Fibroblast of lung (primary cell): ENCODE data around the gene TOR1B. TPM values are rescaled to one million over a fixed set of nuclear protein-coding genes. Genes with fewer than 3 reads are reported as not detected.
A peak's percentile ranks its signal among the peaks of the same experiment; 100 is the strongest.

Experiments used
- DNase-seq, 2 donors: peaks; one replicate each; pipeline versions ENCODE4 v3.0.0 to v3.0.0-alpha.2; 2010; ENCODE audit warnings: low read depth in 2 of 2
- H2AFZ ChIP-seq: 2 replicates; pipeline ENCODE4 v1.5.1; 2012; ENCODE audit warnings: low read length, control low read depth, inconsistent platforms
- H3K27ac ChIP-seq: 2 replicates; pipeline ENCODE4 v1.5.1; 2011; ENCODE audit warnings: low read length, control low read depth; ENCODE audit not compliant: insufficient read depth
- H3K27me3 ChIP-seq: 2 replicates; pipeline ENCODE4 v1.5.1; 2011; ENCODE audit warnings: mild to moderate bottlenecking, low read length; ENCODE audit not compliant: control insufficient read depth, insufficient read depth
- H3K36me3 ChIP-seq: 2 replicates; pipeline ENCODE4 v1.5.1; 2011; ENCODE audit warnings: low read length; ENCODE audit not compliant: control insufficient read depth, insufficient read depth
- H3K4me1 ChIP-seq: 2 replicates; pipeline ENCODE4 v1.5.1; 2011; ENCODE audit warnings: low read length; ENCODE audit not compliant: control insufficient read depth, insufficient read depth; ENCODE audit errors: extremely low read depth
- H3K4me2 ChIP-seq: 2 replicates; pipeline ENCODE4 v1.5.1; 2011; ENCODE audit warnings: low read length, control low read depth; ENCODE audit not compliant: insufficient read depth; ENCODE audit errors: extremely low read depth
- H3K4me3 ChIP-seq, 4 experiments: fragments of 200-600 bp in 1 of 4; sonication (generic) in 1 of 4; replicated peaks in 1 of 4; 2 replicates each; pipeline ENCODE4 v1.5.1; 2011 to 2016; ENCODE audit warnings: low read length in 4 of 4, low read depth in 3 of 4, mild to moderate bottlenecking in 3 of 4, control low read depth in 2 of 4, inconsistent platforms in 1 of 4, mixed read lengths in 1 of 4; ENCODE audit not compliant: insufficient read depth in 1 of 4; ENCODE audit errors: control extremely low read depth in 1 of 4
- H3K79me2 ChIP-seq: 2 replicates; pipeline ENCODE4 v1.5.1; 2012; ENCODE audit warnings: mild to moderate bottlenecking, low read length, inconsistent platforms; ENCODE audit not compliant: control insufficient read depth, insufficient read depth
- H3K9ac ChIP-seq: 2 replicates; pipeline ENCODE4 v1.5.1; 2011; ENCODE audit warnings: mild to moderate bottlenecking, low read length, control low read depth; ENCODE audit not compliant: insufficient read depth
- H3K9me3 ChIP-seq: 2 replicates; pipeline ENCODE4 v1.5.1; 2012; ENCODE audit warnings: low read depth, low read length; ENCODE audit not compliant: control insufficient read depth, insufficient read depth
- H4K20me1 ChIP-seq: 2 replicates; pipeline ENCODE4 v1.5.1; 2011; ENCODE audit warnings: low read length; ENCODE audit not compliant: control insufficient read depth, insufficient read depth; ENCODE audit errors: extremely low read depth
- EZH2 ChIP-seq: IDR thresholded peaks from 2 replicates; pipeline ENCODE4 v1.5.1; 2012; ENCODE audit warnings: low read length, control low read depth, mild to moderate bottlenecking; ENCODE audit errors: missing control alignments
- polyA minus RNA-seq: library from RNA; depleted of rRNA, polyadenylated mRNA; stranded (reverse); fragments of >200 nt; gene quantifications from 2 replicates; pipeline ENCODE4 v1.2.3, GENCODE V29; 2011; ENCODE audit warnings: low replicate concordance
- polyA plus RNA-seq, 2 donors: library from polyadenylated mRNA; depleted of rRNA in 1 of 2; stranded (reverse) in 1 of 2; unstranded in 1 of 2; fragments of >200 nt; gene quantifications; 2 replicates each; pipeline ENCODE4 v1.2.1, GENCODE V29; 2011 to 2012; ENCODE audit warnings: missing spikeins in 1 of 2
- total RNA-seq: library from RNA; depleted of rRNA; stranded (reverse); fragments of >200 nt; gene quantifications from 2 replicates; pipeline ENCODE4 v1.2.1, GENCODE V29; 2014
- TF ChIP-seq, protein P1 (sequence below), 2 donors: IDR thresholded peaks in 1 of 2; conservative IDR thresholded peaks in 1 of 2; 1 replicate in 1 of 2; 2 replicates in 1 of 2; pipeline ENCODE4 v1.5.1; 2011 to 2012; ENCODE audit warnings: low read length in 2 of 2, control low read depth in 1 of 2, inconsistent platforms in 1 of 2, low read depth in 1 of 2, mild to moderate bottlenecking in 1 of 2

The TOR1B gene, protein sequence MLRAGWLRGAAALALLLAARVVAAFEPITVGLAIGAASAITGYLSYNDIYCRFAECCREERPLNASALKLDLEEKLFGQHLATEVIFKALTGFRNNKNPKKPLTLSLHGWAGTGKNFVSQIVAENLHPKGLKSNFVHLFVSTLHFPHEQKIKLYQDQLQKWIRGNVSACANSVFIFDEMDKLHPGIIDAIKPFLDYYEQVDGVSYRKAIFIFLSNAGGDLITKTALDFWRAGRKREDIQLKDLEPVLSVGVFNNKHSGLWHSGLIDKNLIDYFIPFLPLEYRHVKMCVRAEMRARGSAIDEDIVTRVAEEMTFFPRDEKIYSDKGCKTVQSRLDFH
- total RNA-seq (18.7 and 20.3 TPM in 2 replicates), polyA plus RNA-seq (29.5 and 33.6 TPM in 2 replicates), polyA minus RNA-seq (11.3 and 14.3 TPM in 2 replicates)
- polyA plus RNA-seq (2012), result 21.6 and 25.4 TPM in 2 replicates

GRCh38 chr9:129802833-129803675 is at the start of gene TOR1B:
TOR1B (plus strand) TSS chr9:129803184; CDS start chr9:129803213, 29 bp downstream.
- Histone ChIP-seq H3K9me3 (no peaks in the 10 kb centered on the region), H2AFZ (peak within 1 kb of the TSS; percentile 85), H3K36me3 (no peaks in the 10 kb centered on the region), H3K4me3 (peak within 1 kb of the TSS; percentile 79 to 88 (median 82)), H3K4me1 (peaks cover 7% of the 10 kb centered on the region), H3K79me2 (no peaks in the 10 kb centered on the region), H3K9ac (peak within 1 kb of the TSS; percentile 74), H3K27ac (peak within 1 kb of the TSS; percentile 66), H4K20me1 (no peaks in the 10 kb centered on the region), H3K4me2 (peak within 1 kb of the TSS; percentile 84), H3K27me3 (no peaks in the 10 kb centered on the region)
- no peak for TF ChIP-seq EZH2
- TF ChIP-seq, protein P1, sequence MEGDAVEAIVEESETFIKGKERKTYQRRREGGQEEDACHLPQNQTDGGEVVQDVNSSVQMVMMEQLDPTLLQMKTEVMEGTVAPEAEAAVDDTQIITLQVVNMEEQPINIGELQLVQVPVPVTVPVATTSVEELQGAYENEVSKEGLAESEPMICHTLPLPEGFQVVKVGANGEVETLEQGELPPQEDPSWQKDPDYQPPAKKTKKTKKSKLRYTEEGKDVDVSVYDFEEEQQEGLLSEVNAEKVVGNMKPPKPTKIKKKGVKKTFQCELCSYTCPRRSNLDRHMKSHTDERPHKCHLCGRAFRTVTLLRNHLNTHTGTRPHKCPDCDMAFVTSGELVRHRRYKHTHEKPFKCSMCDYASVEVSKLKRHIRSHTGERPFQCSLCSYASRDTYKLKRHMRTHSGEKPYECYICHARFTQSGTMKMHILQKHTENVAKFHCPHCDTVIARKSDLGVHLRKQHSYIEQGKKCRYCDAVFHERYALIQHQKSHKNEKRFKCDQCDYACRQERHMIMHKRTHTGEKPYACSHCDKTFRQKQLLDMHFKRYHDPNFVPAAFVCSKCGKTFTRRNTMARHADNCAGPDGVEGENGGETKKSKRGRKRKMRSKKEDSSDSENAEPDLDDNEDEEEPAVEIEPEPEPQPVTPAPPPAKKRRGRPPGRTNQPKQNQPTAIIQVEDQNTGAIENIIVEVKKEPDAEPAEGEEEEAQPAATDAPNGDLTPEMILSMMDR (conservative IDR thresholded peaks at IDR 0.05 in 1 of 2, IDR thresholded peaks at IDR 0.05 in 1 of 2; ENCODE audit: low read depth in 1 of 2, low read length in 2 of 2), result no peak
- DNase-seq, result peak; percentile 89 to 91

GRCh38 chr9:129755151-129755550 is 47.8 kb upstream of the TOR1B start:
- H3K9me3 ChIP-seq, result no peaks in the 10 kb centered on the region
- no peaks in the 10 kb centered on the region for H3K36me3 ChIP-seq
- no peak overlapping the region for H3K4me3 ChIP-seq
- no peak for DNase-seq
- no peak overlapping the region for H2AFZ ChIP-seq
- no peak overlapping the region for H3K4me2 ChIP-seq
- H3K4me1 ChIP-seq, result peaks cover 10% of the 10 kb centered on the region
- no peaks in the 10 kb centered on the region for H4K20me1 ChIP-seq
- no peak for TF ChIP-seq EZH2
- TF ChIP-seq, protein P1 (conservative IDR thresholded peaks at IDR 0.05 in 1 of 2, IDR thresholded peaks at IDR 0.05 in 1 of 2; ENCODE audit: low read depth in 1 of 2, low read length in 2 of 2), result no peak
- no peaks in the 10 kb centered on the region for H3K27me3 ChIP-seq
- H3K79me2 ChIP-seq, result no peaks in the 10 kb centered on the region
- H3K27ac ChIP-seq, result no peak overlapping the region
- H3K9ac ChIP-seq, result no peak overlapping the region

GRCh38 chr9:129756191-129756590 is 46.8 kb upstream of the TOR1B start:
- no peak overlapping the region for H3K27ac ChIP-seq
- no peak for DNase-seq
- H3K4me2 ChIP-seq, result no peak overlapping the region
- no peaks in the 10 kb centered on the region for H4K20me1 ChIP-seq
- no peaks in the 10 kb centered on the region for H3K79me2 ChIP-seq
- peaks cover 10% of the 10 kb centered on the region for H3K4me1 ChIP-seq
- H3K4me3 ChIP-seq, result no peak overlapping the region
- no peak overlapping the region for H2AFZ ChIP-seq
- no peaks in the 10 kb centered on the region for H3K9me3 ChIP-seq
- TF ChIP-seq, protein P1 (conservative IDR thresholded peaks at IDR 0.05 in 1 of 2, IDR thresholded peaks at IDR 0.05 in 1 of 2; ENCODE audit: low read depth in 1 of 2, low read length in 2 of 2), result no peak
- TF ChIP-seq EZH2, result no peak
- no peak overlapping the region for H3K9ac ChIP-seq
- no peaks in the 10 kb centered on the region for H3K36me3 ChIP-seq
- no peaks in the 10 kb centered on the region for H3K27me3 ChIP-seq
